BE2C (cell line): ENCODE results near the gene MLLT10.

Experiments
- DNase-seq: peaks from one replicate; pipeline ENCODE4 v3.0.0-alpha.2; 2020
- H3K27me3 ChIP-seq: fragments of 250-450 bp; sonication (Bioruptor Pico); 2 replicates; pipeline ENCODE4 v1.5.1; 2020; ENCODE audit warnings: mild to moderate bottlenecking
- H3K36me3 ChIP-seq: fragments of 250-450 bp; sonication (Bioruptor Pico); 2 replicates; pipeline ENCODE4 v1.5.1; 2020; ENCODE audit warnings: mild to moderate bottlenecking
- H3K4me1 ChIP-seq: fragments of 250-450 bp; sonication (Bioruptor Pico); 2 replicates; pipeline ENCODE4 v1.5.1; 2020
- H3K4me3 ChIP-seq: 2 replicates; pipeline ENCODE4 v1.5.1; 2011; ENCODE audit warnings: low read depth, low read length
- H3K9me3 ChIP-seq: fragments of 250-450 bp; sonication (Bioruptor Pico); 2 replicates; pipeline ENCODE4 v1.5.1; 2020
- CTCF ChIP-seq: IDR thresholded peaks from 2 replicates; pipeline ENCODE4 v1.5.1; 2012; ENCODE audit warnings: mild to moderate bottlenecking, low read depth, low read length

The MLLT10 gene

GRCh38 chr10:21506351-21506750 lies 27.7 kb upstream of the MLLT10 start:
- H3K9me3 ChIP-seq, result no peaks in the 10 kb centered on the region
- H3K36me3 ChIP-seq, result no peaks in the 10 kb centered on the region
- H3K4me3 ChIP-seq, result no peak overlapping the region
- H3K4me1 ChIP-seq, result no peaks in the 10 kb centered on the region
- TF ChIP-seq CTCF, result no peak
- no peaks in the 10 kb centered on the region for H3K27me3 ChIP-seq
- DNase-seq, result no peak

DNA sequence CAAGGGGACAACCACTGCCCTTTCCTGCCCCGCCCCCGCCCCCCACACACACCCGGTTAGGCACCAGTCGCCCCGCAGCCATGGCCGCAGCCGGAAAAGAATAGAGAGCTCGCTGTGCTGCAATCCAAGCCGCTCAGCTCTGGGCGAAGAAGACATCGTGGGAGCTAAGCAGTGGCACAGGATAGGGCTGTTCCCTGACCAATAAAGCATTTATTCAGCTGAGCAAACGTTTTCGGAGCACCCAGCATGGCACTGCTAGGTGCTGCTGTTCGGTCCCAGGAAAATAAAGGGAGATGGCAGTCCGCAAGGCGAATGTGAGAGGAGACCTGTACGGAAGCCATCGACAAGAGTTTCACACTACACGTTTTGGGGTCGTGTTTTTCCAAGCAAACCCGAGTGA lies 26.9 kb upstream of the MLLT10 start:
- Histone ChIP-seq H3K4me3 (no peak overlapping the region), H3K36me3 (no peaks in the 10 kb centered on the region), H3K9me3 (no peaks in the 10 kb centered on the region), H3K4me1 (no peaks in the 10 kb centered on the region), H3K27me3 (no peaks in the 10 kb centered on the region)
- no peak for DNase-seq
- no peak for TF ChIP-seq CTCF

DNA sequence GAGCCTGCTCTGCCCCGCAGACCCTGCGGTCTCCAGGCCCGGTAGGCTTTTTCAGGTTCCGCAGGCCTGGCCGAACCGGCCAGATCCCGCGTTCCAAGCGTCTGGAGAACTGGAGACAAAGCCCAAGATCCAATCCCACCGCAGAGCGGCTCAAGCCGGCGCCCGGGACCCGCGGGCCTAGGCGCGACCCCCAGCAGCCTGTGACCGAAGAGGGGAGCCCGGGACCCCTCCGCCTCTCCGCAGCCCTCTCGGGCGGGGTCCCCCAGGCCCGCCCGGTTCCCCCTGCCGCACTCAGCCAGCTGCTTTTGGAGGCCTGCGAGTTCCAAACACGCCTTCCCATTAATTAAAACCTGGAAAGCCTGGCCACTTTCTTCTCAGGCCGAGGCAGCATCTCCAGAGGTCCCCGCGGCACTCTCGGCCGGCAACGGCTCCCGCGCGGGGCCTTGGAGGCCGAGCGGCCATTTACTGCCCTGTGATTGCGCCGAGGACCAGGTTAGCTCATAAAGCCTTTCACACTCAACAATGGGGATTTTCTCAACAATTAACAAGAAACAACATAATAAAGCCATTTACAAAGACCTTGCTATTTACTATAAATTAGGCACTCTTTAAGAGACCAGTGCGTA lies 25.2 kb upstream of the MLLT10 start:
- no peak for DNase-seq
- no peaks in the 10 kb centered on the region for H3K36me3 ChIP-seq
- no peak for TF ChIP-seq CTCF
- no peaks in the 10 kb centered on the region for H3K9me3 ChIP-seq
- H3K27me3 ChIP-seq, result no peaks in the 10 kb centered on the region
- no peaks in the 10 kb centered on the region for H3K4me1 ChIP-seq
- no peak overlapping the region for H3K4me3 ChIP-seq

DNA sequence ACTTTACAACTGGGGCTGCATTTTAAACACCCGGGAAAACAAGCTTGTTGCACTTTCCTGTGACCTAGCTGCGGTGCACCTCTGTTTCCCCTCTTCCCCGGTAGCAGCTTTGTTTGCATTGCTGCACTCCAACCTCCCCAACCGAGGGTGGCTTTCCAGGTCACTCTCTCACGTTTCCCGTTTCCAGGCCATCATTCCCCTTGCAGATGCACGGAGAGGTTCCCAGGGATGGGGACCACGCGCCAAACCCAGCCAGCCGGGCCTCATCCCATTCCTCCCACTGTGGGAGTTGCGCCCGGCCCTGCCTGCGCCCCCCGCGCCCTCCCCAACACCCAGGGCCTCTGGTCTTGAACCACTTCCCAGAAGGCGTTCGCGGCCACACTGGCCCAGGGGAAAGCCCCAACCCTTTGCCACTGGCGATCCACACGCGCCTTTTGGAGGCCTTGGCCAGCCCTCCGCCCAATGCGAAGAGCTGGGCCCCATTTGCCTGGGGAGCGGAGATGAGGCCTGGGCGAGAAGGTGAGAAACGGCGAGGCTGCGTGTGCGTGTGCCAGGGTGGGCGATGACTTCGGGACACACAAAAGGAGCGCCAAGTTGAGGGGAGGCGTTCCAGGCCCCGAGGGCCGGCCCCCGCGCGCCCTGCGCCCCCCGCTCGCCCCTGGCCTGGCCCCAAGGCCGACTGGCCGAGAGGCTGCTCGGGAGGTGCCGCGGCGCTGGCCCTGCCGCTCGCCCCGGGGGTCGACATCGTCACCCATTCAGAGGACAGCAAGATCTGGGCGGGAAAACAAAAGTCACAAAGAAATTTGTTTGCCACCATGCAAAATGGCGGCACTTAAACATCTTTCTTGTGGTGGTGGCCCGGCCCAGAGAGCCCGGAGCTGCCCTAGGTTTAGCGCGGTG lies 24.4 kb upstream of the MLLT10 start:
- Histone ChIP-seq H3K36me3 (no peaks in the 10 kb centered on the region), H3K9me3 (no peaks in the 10 kb centered on the region), H3K4me3 (no peak overlapping the region), H3K4me1 (no peaks in the 10 kb centered on the region), H3K27me3 (no peaks in the 10 kb centered on the region)
- TF ChIP-seq CTCF, result no peak
- no peak for DNase-seq

DNA sequence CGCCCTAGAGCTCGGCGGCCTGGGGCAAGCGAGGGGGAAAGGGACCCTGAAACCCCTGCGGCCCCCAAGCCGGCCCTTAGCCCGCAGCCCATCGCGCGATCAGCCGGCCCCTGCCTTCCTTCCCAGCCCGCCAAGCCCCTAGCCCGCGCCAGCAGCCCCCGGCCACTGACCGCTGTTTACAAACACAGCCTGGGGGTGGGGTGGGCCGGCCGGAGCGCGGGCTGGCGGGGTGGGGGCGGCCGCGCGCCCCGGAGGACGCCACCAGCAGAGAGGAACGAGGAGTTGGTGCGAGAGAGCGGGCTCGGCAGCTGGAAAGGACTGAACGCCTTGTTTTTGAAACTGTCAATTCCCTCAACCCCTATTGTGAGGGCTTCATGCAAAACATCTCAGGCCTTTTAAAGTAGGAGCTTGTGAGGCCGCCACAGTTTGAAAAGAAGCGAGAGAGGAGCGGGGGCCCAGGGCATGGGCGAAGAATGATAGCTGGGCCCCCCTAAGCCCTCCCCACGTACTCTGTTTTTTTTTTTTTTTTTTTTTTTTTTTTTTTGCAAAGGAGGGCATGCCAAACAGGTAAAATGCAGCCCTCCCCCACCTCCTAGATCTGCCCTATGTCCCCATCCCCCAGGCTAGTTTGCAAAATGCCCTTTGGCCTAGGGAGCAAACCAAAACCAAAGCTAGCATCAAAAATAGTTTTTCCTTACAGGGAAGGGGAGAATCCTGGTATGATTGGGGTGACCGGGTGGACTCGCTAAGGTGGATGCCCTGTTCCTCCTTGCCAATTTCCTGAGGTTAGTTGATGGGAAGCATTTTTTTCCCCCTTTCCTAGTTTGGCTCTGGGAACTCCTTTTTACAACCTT lies 23.6 kb upstream of the MLLT10 start:
- TF ChIP-seq CTCF, result no peak
- no peaks in the 10 kb centered on the region for H3K9me3 ChIP-seq
- H3K4me1 ChIP-seq, result peaks cover 2% of the 10 kb centered on the region; the same call in 1 of the 2 replicates
- H3K4me3 ChIP-seq, result no peak overlapping the region
- H3K36me3 ChIP-seq, result no peaks in the 10 kb centered on the region
- no peaks in the 10 kb centered on the region for H3K27me3 ChIP-seq
- no peak for DNase-seq
